Hepatocyte (in vitro differentiated cells): ENCODE measurements around the gene RAB4B.

ENCODE experiments used
- CTCF ChIP-seq: fragments of 200-600 bp; sonication (generic); IDR thresholded peaks from 2 replicates; pipeline ENCODE4 v1.5.1; 2016; ENCODE audit warnings: antibody characterized with exemption, mild to moderate bottlenecking; ENCODE audit not compliant: poor library complexity
- EZH2 ChIP-seq: fragments of 200-600 bp; sonication (generic); IDR thresholded peaks from 2 replicates; pipeline ENCODE4 v1.6.1; 2016; ENCODE audit warnings: antibody characterized with exemption, mild to moderate bottlenecking, borderline replicate concordance
- EZH2phosphoT487 ChIP-seq: fragments of 200-600 bp; sonication (generic); IDR thresholded peaks from one replicate; pipeline ENCODE4 v1.6.1; 2018; ENCODE audit warnings: antibody characterized with exemption, mild to moderate bottlenecking, low read depth, moderate library complexity; ENCODE audit not compliant: unreplicated experiment, severe bottlenecking

- no peak for TF ChIP-seq CTCF
- no peak for TF ChIP-seq EZH2
- no peak for TF ChIP-seq EZH2phosphoT487
Measured at GRCh38 chr19:40791996-40792395, 13.9 kb downstream of the RAB4B start.
